Measurements from ENCODE around the gene FBXL22. TPM values are rescaled to one million over a fixed set of nuclear protein-coding genes. Genes with fewer than 3 reads are reported as not detected.

FBXL22 gene
- polyA plus RNA-seq, 3 donors from 2014 or later, result 1.1 TPM; not detected in 2

DNA sequence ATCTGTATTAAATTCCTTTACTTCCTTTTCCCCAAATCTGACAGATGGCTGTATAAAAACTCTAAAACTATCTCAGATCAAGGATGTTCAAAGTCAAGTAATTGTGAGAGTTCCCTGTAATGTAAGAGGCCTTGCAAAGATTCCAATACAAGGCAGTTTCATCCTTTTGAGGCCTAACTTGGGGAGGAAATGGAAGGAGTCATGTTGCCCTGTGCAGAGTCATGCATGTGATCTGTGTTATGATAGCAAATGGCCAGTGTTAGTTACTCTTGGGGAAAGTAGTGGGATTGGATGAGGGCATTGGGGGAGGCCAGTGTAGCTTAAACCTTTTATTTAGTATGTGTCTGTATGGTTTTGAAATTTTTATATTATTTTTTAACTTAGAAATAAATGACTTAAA is 23.7 kb upstream of the FBXL22 start:
- Mint-ChIP-seq H3K4me3 (no peak overlapping the region), H3K4me1 (peaks cover 0 to 4% of the 10 kb centered on the region in 2 donors)

DNA sequence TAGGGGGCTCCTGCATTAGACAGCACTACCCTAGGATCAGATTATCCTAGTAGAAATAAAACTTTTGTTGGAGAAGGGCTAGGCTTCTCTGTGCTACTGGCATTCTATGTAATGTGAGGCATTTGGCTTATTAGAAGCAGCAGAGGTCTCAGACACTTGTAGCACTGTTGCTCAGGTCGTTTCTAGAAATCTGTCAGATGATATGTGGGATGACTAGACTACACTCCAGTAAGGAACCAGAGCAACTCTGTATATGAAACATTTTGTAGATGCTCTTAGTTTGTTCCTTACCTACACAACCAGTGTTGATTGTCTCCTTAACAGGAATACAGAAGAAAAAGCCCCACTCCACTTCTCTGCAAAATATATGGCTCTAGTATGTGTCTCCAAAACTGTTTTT is 21.9 kb upstream of the FBXL22 start:
- Mint-ChIP-seq H3K4me1 (no peaks in the 10 kb centered on the region), H3K36me3 (peaks cover 10 to 42% (median 24%) of the 10 kb centered on the region in 3 donors), H3K9me3 (no peaks in the 10 kb centered on the region), H3K27me3 (ENCODE audit: low read depth in 3 of 3) (peaks cover 0 to 8% (median 0%) of the 10 kb centered on the region in 3 donors), H3K4me3 (no peak overlapping the region), H3K27ac (peak overlapping the region in 1 of 6 donors; percentile 35)
- no peak for DNase-seq

More for the DNA sequence above, 23.7 kb upstream of the FBXL22 start:
- H3K27me3 Mint-ChIP-seq (ENCODE audit: low read depth in 3 of 3), result peaks cover 0 to 8% (median 0%) of the 10 kb centered on the region in 3 donors
- peak overlapping the region in 1 of 6 donors; percentile 65 for H3K27ac Mint-ChIP-seq
- H3K9me3 Mint-ChIP-seq, result no peaks in the 10 kb centered on the region
- no peak for DNase-seq
- peaks cover 10 to 44% (median 24%) of the 10 kb centered on the region in 3 donors for H3K36me3 Mint-ChIP-seq

DNA sequence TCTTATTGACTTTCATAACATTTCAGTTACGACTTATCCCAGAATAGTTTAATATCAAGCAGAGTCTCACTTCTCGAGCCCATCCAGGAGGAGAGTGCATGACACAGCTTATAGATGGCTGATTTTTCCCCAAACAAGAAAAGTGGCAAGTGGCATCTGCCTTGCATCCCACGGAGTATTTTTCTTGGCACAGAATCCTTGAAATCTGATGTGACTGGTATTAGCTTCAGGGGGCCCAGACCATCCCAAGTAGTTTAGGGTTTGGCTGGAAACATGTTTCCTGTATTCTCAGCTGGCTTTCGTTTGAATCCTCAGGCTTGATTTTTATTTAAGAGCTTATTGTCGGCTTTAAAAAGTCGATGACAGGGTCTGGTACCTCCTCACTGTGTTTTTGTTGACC is 20.7 kb upstream of the FBXL22 start:
- no peak for DNase-seq
- peak overlapping the region in 2 of 6 donors; percentile 4 to 52 for H3K27ac Mint-ChIP-seq
- no peaks in the 10 kb centered on the region for H3K4me1 Mint-ChIP-seq
- H3K9me3 Mint-ChIP-seq, result no peaks in the 10 kb centered on the region
- peaks cover 0 to 8% (median 0%) of the 10 kb centered on the region in 3 donors for H3K27me3 Mint-ChIP-seq (ENCODE audit: low read depth in 3 of 3)
- peaks cover 10 to 40% (median 21%) of the 10 kb centered on the region in 3 donors for H3K36me3 Mint-ChIP-seq
- H3K4me3 Mint-ChIP-seq, result no peak overlapping the region

DNA sequence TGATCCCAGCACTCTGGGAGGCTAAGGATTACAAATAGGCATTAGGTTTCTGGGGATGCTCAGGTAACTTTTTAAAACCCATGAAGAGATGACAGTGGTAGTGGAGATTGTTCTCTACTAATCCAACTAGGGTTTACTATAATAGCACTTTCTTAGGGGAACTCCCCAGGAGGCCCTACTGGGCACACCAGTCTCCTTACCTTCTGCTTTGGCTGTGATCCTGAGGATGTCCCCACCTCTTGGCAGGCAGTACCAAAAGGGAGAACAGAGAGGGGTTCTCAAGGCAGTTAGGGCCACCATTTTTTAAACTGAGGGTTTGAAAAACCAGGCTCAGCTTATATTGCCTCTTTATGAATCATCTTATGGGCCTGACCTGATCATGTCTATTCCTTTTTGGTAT is 15.0 kb upstream of the FBXL22 start:
- H3K9me3 Mint-ChIP-seq, result no peaks in the 10 kb centered on the region
- H3K4me1 Mint-ChIP-seq, result peaks cover 3 to 18% of the 10 kb centered on the region in 2 donors
- H3K4me3 Mint-ChIP-seq, result no peak overlapping the region
- peaks cover 0 to 3% (median 0%) of the 10 kb centered on the region in 3 donors for H3K27me3 Mint-ChIP-seq (ENCODE audit: low read depth in 3 of 3)
- peaks cover 12 to 38% (median 25%) of the 10 kb centered on the region in 3 donors for H3K36me3 Mint-ChIP-seq
- no peak for DNase-seq
- H3K27ac Mint-ChIP-seq, result peak overlapping the region in 5 of 6 donors; percentile 3 to 76 (median 70)

DNA sequence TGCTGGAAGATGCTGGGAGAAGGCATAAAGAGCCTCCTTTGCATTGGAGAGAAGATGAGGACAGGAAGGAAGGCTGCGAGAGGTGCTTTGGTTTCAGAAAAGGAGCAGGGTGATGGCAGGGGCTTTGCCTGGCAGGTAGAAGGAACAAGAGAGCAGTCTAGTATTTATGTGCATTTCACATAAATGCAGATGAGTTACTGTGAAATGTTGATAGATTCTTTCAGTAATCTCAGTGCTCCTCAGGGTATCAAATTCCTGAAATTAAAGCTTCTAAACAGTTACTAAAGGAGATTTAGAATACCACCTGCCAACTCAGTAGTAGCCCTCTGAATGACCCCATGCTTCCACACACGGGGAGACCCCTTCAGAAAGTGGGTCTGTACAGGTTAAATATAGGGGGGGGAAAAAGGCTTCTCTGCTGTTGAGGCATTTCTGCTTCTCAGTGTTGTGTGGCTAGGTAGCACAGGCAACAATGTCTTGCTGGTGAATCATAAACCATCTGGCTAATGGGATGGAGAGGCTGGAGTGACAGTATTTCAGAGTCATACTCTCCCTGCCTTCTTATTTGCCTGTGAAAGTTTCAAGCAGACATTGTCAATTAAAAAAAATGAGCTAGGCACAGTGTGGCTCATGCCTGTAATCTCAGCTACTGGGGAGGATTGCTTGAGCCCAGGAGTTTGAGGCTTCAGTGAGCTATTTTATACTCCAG is 14.3 kb upstream of the FBXL22 start:
- H3K4me3 Mint-ChIP-seq, result no peak overlapping the region
- peaks cover 3 to 18% of the 10 kb centered on the region in 2 donors for H3K4me1 Mint-ChIP-seq
- peaks cover 12 to 38% (median 25%) of the 10 kb centered on the region in 3 donors for H3K36me3 Mint-ChIP-seq
- peak overlapping the region; percentile 3 to 76 (median 48) for H3K27ac Mint-ChIP-seq
- DNase-seq, result no peak
- H3K9me3 Mint-ChIP-seq, result no peaks in the 10 kb centered on the region
- H3K27me3 Mint-ChIP-seq (ENCODE audit: low read depth in 3 of 3), result peaks cover 0 to 3% (median 0%) of the 10 kb centered on the region in 3 donors

DNA sequence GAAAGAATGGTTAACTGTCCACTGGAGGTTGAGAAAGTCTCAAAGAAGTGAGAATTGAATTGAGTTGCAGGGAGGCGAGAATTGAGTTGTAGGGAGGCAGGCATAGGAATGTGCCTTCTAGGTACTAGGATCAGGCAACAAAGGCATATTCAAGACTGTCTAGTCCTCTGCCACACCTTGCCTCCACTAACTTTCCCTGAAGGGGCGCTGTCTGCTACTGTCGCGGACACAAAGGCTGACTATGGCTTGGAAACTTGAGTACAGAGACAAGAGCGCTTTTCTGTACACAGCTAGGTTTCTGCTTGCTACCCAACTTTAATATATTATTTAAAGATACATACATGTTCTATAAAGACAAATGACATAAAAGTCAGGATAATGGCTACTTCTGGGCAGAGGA is 10.4 kb upstream of the FBXL22 start:
- Mint-ChIP-seq H3K36me3 (peaks cover 27 to 60% (median 32%) of the 10 kb centered on the region in 3 donors), H3K4me1 (peaks cover 6 to 24% of the 10 kb centered on the region in 2 donors), H3K27me3 (ENCODE audit: low read depth in 3 of 3) (peaks cover 0 to 5% (median 0%) of the 10 kb centered on the region in 3 donors), H3K4me3 (no peak overlapping the region), H3K9me3 (no peaks in the 10 kb centered on the region), H3K27ac (peak overlapping the region in 2 of 6 donors; percentile 17 to 20)
- DNase-seq, result no peak

DNA sequence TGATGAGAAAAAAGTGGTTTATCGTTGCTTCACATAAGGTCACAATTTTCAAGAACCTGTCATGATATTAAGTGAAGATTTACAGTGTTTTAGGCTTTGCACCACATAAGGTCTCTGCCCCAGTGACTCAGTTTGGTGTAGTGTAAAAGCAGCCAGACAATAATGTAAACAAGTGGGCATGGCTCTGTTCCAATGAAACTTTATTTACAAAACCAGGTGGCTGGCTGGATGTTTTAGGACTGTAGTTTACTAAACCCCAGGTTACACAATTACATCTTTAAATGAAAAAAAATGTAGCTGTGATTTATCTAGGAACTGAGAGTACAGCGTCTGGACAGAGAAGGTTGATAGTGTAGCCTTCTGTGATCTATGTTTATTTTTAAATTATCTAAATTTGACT is 9.7 kb upstream of the FBXL22 start:
- no peak overlapping the region for H3K4me3 Mint-ChIP-seq
- no peak for DNase-seq
- H3K36me3 Mint-ChIP-seq, result peaks cover 27 to 58% (median 30%) of the 10 kb centered on the region in 3 donors
- peaks cover 6 to 24% of the 10 kb centered on the region in 2 donors for H3K4me1 Mint-ChIP-seq
- no peaks in the 10 kb centered on the region for H3K9me3 Mint-ChIP-seq
- peaks cover 0 to 3% (median 0%) of the 10 kb centered on the region in 3 donors for H3K27me3 Mint-ChIP-seq (ENCODE audit: low read depth in 3 of 3)
- no peak overlapping the region for H3K27ac Mint-ChIP-seq

DNA sequence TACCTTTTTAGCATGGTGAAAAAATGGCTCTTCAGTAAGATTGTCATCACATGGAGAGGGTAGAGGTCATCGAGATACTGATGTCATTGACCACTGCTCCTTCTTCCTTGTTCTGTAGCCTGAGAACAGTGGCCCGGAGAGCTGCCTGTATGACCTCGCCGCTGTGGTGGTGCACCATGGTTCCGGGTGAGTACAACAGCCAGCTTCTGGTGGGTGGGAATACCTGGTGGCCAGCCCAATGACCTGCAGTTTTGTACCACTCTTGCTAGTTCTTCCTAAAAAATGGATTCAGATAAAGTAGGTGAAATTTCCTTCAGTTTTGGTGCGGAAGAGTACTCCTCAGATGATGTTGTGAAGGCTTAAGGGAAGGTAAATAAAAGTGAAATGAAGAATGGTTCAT is 8.4 kb upstream of the FBXL22 start:
- no peak for DNase-seq
- Mint-ChIP-seq H3K36me3 (peaks cover 25 to 59% (median 27%) of the 10 kb centered on the region in 3 donors), H3K9me3 (no peaks in the 10 kb centered on the region), H3K27ac (peak overlapping the region in 1 of 6 donors; percentile 34), H3K27me3 (ENCODE audit: low read depth in 3 of 3) (peaks cover 0 to 2% (median 0%) of the 10 kb centered on the region in 3 donors), H3K4me1 (peaks cover 6 to 29% of the 10 kb centered on the region in 2 donors), H3K4me3 (no peak overlapping the region)

DNA sequence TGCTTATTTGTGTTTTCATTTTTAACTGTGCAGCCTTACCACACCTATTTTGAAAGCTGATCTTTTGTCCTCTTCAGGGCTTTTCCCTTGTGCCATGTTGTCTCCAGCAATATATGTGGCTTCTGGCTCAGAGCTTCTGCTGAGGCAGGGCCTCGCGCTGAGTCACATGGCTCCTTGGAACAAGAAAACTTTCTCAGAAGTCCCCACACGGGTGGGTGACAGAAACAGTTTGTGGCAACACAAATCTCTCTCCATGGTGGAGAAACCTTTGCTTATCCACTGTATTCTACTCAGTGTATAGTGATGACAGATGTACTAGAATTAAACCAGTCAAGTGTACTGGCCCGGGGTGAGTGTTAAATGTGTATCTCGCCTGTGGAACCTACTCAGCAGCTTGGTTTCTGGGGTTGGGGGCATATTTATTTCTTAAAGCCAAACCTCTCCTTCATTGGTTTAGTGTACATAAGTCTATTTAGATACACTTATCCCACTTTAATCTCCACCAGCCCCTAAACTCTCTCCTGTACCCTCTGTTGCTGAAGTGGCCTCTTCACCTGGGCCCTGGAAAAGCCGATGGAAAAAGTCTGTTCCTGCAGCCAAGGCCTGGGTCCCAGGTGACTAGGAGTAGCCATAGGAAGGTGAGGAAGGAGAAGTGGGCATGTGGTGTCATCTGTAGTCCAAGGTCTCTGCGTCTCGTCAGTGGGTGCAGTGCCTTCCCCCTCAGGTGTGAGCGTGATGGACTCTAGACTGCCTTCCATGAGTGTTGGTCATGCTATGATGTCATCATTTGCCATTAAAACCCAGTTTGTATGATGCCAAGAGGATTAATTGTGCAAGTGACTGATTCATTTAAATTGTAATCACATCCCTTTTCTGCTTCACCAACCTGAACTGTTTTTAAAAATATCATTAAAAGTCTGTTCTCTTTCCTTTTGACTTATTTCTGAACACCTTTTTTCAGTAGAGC is 3.2 kb upstream of the FBXL22 start:
- Mint-ChIP-seq H3K27ac (peak overlapping the region; percentile 10 to 73 (median 64)), H3K27me3 (ENCODE audit: low read depth in 3 of 3) (peaks cover 3 to 9% (median 4%) of the 10 kb centered on the region in 3 donors), H3K9me3 (no peaks in the 10 kb centered on the region), H3K4me1 (peaks cover 11 to 31% of the 10 kb centered on the region in 2 donors), H3K36me3 (peaks cover 7 to 35% (median 13%) of the 10 kb centered on the region in 3 donors), H3K4me3 (no peak overlapping the region)
- no peak for DNase-seq

DNA sequence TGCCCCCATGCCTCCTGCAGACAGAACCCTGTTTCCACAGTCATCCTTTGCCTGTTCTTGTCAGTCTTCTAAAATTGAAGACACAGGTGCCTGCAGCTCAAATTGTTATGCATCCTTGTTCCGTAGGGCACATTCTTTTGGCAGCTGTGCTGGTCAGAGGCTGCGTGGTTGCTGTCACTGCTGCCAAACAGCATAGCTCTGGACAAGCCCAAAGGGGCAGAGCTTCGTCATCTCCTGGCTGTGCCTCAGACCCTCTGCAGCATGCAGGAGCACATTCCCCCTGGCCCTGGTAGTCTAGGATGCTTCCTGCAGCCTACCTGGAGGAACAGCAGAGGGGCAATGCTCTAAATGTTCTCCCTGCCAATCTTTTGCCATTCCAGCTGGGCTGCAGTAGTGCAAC is 2.1 kb upstream of the FBXL22 start:
- peaks cover 17 to 31% of the 10 kb centered on the region in 2 donors for H3K4me1 Mint-ChIP-seq
- H3K27ac Mint-ChIP-seq, result peak overlapping the region in 4 of 6 donors; percentile 34 to 66 (median 50)
- no peaks in the 10 kb centered on the region for H3K9me3 Mint-ChIP-seq
- no peak for DNase-seq
- peaks cover 7 to 24% (median 8%) of the 10 kb centered on the region in 3 donors for H3K36me3 Mint-ChIP-seq
- peaks cover 3 to 12% (median 4%) of the 10 kb centered on the region in 3 donors for H3K27me3 Mint-ChIP-seq (ENCODE audit: low read depth in 3 of 3)
- no peak overlapping the region for H3K4me3 Mint-ChIP-seq

DNA sequence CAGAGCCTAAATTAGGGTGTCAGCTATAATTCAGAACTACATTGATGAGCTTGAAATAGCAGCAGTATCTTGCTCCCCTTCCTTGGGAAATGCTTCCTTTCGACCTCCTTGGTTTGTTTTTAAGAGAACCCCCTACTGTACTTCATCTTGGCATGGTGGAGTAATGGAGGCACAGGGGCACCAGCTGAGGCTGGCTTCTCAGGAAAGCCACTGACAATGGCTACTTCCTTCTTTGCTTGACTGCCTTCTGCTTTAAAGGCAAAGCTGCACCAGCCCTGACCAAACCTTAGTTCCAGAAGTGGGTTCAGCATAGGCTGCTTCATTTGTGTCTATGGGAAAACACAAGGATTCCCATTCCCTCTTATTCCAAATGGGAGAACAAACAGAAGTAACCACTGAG is 1.5 kb upstream of the FBXL22 start:
- peaks cover 20 to 31% of the 10 kb centered on the region in 2 donors for H3K4me1 Mint-ChIP-seq

DNA sequence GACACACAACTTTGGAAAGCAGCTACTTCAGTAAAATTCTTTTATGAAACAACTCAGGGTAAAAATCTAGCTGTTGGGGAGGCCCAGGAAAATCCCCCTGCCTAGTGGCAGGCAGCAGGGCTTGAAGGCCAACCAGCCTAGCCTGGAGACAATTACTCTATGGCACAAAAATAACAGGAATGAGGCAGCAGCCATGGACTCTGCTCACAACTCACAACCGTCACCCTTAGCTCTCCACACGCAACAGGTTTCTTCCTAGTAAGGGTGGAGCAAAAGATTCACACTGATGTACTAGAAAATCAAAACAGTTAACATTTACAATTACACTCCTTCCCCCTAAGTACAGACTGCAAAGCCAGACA is 530 bp upstream of the FBXL22 start:
- Mint-ChIP-seq H3K36me3 (peaks cover under 1 to 12% (median under 1%) of the 10 kb centered on the region in 3 donors), H3K27me3 (ENCODE audit: low read depth in 3 of 3) (peaks cover 12 to 20% (median 16%) of the 10 kb centered on the region in 3 donors), H3K4me3 (no peak overlapping the region), H3K4me1 (peaks cover 19 to 29% of the 10 kb centered on the region in 2 donors), H3K9me3 (no peaks in the 10 kb centered on the region), H3K27ac (peak overlapping the region in 4 of 6 donors; percentile 35 to 74 (median 65))
- DNase-seq, result no peak

More for the DNA sequence above, 1.5 kb upstream of the FBXL22 start:
- no peak overlapping the region for H3K4me3 Mint-ChIP-seq
- H3K36me3 Mint-ChIP-seq, result peaks cover 7 to 21% (median 8%) of the 10 kb centered on the region in 3 donors
- no peaks in the 10 kb centered on the region for H3K9me3 Mint-ChIP-seq
- H3K27me3 Mint-ChIP-seq (ENCODE audit: low read depth in 3 of 3), result peaks cover 6 to 13% (median 10%) of the 10 kb centered on the region in 3 donors
- DNase-seq, result no peak
- peak overlapping the region in 5 of 6 donors; percentile 3 to 74 (median 54) for H3K27ac Mint-ChIP-seq

DNA sequence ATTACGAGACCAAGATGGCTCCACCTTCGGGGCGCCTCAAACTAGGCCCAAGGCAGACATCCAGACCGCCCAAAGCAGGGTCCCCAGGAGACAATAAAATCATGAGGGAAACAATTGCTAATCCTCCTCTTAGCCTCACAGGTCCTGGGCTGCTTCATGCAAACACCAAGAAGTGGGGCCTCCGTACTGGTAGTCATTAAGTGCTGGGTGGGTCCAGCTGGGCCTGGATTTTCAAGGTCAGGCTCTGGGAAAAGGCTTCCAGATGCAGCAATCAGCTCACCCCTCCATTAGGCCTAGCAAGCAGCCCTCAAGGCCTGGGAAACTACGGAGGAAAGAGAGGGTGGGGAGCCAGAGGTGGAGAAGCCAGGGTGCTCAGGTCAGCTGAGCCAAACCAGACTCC is 634 bp downstream of the FBXL22 start:
- H3K4me1 Mint-ChIP-seq, result peaks cover 28 to 32% of the 10 kb centered on the region in 2 donors
- H3K4me3 Mint-ChIP-seq, result no peak overlapping the region
- H3K27ac Mint-ChIP-seq, result no peak overlapping the region
- no peaks in the 10 kb centered on the region for H3K9me3 Mint-ChIP-seq
- H3K36me3 Mint-ChIP-seq, result peaks cover 0 to 8% (median 0%) of the 10 kb centered on the region in 3 donors
- H3K27me3 Mint-ChIP-seq (ENCODE audit: low read depth in 3 of 3), result peaks cover 12 to 24% (median 17%) of the 10 kb centered on the region in 3 donors
- DNase-seq, result no peak

Data from immature natural killer cell (primary cell).